AML-193 (cell line): ENCODE data around the gene MYRIP.
"Not testable (repeated sequence)": the region's sequence is repeated elsewhere in the genome, so short reads cannot be mapped to it uniquely, and the experiment has no call there.

Experiments
- DNase-seq, 2 experiments: peaks; one replicate each; lab custom pipeline; 2025; lab: John Stamatoyannopoulos, UW

Gene MYRIP

DNA sequence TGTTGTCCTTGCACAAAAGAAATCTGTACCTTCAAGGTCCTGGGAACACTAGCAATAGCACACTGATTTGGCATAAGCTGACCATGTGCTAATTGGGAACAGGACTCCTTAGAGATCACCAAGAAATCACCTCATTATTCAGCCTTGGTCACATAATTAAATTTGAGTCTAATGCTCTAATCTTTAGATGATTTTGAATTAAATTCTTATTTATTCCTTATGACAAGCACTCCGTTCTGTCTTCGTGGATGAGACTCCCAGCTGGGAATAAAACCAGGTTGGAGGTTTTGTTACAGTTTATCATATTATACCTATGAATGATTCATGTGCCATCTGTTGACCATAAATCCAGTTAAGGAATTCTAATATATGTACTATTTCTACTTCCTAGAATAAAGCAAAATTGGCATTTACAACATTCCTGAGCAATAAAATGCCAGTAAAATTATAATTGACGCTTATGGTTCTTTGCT is 162.2 kb downstream of the MYRIP start:
- DNase-seq, result no peak

DNA sequence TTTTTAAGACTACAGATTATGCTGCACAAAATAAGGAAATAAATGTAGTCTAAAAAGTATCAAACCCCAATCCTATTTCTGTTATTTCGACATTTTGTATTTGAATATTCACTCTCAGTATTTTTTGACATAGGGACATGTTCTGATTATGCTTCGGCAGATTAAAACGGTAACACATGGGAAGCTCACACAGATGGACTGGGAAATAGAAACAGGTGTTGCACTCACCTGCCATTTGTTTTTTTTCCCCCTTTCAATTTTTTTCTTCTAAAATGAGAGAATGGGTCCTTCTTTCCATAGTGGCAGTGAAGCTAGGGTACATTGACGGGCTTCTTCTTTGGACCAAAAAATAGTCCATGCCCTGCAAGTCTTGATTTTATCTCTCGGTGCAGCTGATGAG is 163.1 kb downstream of the MYRIP start:
- DNase-seq, result no peak

DNA sequence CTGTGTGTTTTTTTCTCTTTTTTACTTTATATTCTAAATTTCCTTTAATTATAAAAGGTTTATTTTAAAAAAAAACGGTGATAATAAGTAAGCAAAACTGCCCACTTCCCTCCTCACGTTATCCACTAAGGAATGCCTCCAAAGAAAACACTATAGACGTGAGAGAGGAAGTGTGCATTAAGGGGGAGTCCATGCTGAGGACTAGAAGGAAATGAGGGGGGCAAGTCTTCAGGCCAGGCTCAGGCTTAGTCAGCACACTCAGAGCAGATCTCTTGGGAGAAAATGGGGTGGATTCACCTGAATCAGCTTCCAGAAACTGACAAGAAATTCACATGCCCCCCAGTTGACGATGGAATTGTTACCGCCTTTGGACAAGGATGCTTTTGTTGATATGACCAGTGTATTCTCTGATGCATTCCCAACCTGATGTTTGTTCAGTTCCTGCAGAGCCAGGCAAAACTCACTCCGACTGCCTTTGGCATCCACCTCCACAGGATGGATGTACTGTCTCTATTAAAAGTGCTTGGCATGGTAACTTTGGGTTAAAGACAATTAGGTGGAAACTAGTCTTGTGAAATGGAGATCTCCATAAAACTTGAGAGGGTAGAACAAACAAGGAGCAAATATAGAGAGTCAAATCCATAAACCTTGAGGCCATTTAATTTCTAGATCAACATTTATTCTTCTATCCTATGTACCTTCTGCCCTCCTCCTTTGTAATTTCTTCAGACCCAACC is 167.8 kb downstream of the MYRIP start:
- DNase-seq, result no peak

DNA sequence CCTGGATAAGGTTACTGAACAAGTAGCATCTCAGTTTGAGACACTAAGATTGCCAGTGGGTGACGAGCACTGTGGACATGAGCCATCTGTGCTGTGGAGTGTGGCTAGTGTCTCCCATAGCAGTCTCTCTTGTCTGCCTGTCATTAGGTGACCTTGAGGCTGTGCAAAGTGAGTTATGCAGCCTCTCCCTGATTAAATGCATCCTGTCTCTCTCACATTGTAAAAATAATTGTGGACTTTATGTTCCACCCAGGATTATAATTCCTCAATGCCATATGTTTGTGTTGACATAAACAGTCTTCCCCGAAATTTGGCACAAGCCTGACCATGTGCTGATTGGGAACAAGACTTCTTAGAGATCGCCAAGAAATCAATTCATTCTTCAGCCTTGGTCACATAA is 168.9 kb downstream of the MYRIP start:
- no peak for DNase-seq

DNA sequence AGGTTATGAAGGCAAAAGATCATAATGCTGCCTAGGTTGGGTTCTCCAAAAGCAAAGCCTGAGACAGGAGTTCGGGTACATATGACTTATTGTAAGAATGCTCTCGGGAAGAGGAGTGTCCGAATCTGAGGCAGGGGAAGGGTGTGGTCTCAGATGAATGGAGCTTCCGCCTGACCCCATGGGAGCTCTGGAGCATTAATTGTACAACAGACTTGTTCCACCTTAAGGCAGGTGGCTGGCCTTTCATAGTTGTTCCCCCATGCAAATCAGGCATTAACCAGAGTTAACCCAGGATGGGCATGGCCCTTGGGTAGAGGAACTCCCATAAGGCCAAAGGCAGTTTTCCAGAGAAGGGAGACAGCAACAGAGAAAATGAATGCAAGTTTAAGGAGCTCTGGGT is 170.6 kb downstream of the MYRIP start:
- DNase-seq, result no peak

DNA sequence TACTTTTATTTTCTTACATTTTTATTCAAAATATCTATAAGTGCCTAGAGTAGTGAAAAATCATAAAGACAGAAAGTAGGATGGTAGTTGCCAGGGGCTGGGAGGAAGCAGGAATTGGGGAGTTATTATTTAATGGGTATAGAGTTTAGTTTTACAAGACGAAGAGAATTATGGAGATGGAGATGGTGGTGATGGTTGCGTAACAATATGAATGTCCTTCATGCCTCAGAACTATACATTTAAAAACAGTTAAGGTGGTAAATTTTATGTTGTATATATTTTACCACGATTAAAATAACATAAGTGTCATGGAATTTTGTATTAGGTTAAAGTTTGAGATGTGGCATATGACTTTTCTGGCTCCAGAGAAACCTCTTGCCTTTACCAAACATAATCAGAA is 171.4 kb downstream of the MYRIP start:
- no peak for DNase-seq

DNA sequence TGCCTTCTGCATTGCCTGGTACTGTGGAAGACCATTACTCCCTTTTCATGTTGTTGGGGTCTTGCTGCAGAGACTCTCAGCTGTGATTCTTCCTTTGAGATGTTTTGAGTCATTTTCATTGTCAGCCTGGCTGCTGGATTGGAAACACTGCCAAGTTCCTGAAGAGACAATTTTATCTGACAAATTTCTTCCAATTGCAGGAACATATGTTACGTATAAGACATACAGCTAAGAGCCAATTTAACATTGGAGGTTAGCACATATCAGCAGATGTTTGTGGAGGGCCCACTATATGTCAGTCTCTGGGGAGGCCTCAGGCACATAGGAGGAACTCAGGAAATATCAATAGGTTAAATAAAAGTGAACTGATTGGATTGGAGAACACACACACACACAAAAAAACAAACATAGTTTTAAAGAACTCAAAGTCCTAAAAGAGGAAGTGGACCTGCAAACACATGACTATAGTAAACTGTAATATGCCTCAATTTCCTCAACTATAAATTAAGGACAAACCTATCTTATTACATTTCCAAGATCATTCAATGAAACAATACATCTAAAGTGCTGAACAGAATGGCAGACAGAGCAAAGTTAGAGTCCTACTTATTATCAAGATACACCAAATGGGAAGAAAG is 172.3 kb downstream of the MYRIP start:
- DNase-seq, result no peak

DNA sequence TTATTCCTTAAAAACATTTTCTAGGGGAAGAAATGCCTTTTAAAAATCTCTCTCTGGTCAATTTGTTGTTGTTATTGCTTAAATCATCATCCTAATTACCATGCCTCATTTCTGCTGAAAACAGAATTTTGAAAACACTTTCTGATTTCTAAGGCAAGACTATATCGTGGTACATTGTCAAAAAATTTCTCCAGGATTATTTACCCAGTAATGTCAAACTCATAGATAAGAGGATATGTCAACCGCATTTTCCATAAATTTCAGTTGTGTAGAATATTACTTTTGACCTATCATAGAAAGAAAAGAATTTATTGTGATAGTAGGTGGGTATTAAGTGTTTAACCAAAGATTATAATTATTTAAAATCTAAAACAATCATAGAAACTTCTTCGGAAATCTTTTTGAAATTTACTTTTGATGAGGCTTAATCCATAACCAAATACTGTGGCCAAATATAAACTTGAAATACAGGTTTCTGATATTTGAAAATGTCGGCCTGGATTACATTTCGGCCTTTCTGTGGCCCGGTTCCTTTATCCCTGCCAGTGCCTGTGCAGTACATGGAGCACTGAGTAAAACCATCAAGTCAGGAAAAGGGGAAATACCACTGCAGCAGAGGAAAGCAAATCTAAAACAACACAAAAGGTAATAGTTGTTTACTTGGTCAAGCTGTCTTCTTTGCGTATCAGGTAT is 173.4 kb downstream of the MYRIP start:
- no peak for DNase-seq

DNA sequence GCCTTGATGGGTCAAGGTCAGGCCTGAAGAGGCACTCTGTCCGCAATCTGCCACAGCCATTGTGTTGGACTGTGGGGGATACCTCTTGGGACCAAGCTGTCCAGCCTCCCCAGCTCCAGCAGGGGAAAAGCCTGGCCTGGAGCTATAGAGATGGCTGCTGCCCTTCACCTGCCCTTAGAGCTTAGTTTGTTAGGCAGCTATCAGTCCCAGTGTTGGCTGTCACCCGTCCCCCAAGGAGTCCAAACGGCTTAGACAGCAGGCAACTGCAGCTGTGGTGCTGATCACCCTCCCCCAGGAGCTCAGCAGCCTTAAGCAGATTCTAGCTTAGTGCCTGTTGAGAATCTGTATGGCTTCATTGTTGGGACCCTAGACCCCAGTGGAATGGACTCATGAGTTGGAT is 180.3 kb downstream of the MYRIP start:
- DNase-seq, result no peak

DNA sequence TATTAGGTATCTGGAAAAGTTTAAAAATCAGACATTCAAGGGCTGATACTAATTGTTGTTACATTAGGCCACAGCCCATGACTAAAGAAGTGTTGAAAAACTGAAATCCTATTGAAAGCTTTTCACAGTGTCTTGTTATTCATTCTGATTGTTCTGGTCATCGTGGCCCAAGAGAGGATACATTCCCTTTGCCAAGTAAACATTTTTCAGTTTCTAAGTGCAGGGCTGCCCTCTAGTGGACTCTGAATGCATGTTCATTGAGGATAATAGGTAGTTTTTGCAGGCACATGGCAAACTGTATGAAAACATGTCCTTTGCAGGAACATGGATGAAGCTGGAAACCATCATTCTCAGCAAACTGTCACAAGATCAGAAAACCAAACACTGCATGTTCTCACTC is 181.1 kb downstream of the MYRIP start:
- peak; percentile 53 to 71 for DNase-seq

DNA sequence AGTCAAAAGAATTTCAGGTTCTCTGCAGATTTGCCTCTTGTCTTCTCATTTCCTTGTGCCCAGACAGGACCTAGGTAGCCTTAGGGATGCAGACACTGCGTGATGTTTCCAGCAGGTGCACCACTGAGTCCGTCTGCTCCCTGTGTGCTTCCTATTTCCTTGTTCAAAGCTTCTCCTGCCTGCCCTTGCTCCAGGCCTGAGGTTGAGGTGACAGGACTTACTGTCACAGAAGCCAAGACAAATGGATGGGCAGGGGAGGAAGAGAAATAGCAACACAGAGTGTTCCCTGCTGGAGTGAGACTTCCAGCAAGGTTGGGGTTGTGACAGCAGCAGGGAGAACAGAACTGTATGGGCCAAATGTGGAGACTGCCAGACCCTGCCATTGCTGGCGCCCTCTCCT is 199.4 kb downstream of the MYRIP start:
- DNase-seq, result no peak

DNA sequence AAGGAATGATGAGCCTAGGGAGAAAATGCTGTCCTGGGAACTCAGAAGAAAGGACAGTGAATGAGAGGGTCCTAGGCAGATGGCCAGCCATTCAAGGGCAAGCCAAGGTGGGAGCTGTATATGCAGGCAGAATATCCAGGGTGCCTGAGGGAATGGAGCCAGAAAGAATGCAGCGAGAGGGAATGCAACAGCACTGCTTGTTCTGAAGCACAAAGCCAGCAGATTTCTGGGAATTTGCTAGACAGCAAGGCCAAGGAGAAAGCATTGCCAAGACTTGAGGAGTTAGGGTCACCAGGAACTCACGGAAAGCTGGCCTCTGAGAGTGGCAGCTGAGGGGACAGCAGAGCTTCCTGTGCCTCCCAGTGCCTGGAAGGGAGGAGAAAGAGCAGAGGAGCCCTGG is 200.6 kb downstream of the MYRIP start:
- DNase-seq, result no peak

DNA sequence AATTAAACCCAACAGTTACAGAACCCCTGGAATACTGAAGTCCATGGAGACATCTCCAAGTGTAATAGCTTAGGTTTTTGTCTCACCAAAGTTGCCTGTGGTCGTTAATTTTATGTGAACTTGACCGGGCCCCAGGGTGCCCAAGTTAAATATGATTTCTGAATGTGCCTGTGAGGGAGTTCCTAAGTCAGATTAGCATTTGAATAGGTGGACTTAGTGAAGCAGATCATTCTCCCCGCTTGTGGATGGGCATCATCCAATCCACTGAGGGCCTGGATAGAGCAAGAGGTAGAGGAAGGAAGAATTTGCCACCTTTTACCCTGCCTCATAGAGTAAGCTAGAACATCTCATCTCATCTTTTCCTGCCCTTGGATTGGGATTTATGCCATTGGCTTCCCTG is 203.0 kb downstream of the MYRIP start:
- DNase-seq, result no peak

DNA sequence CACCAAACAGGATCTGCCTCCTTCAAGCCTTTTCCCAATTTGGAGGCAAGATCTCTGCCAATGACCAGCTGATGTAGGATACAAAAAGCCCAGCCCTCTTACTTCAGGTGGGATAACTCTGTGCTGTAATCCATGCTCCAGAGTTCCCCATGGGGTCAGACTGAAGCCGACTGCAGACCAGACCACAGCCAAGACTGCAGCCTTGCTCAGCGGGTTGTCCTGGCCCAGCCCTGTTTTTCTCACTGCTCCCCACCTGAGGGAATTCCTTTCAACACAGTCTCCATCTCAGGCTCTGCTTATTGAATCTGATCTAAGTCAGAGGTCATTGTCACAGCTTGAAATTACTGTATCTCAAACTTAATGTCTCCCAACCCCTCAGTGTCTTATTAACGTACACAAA is 207.0 kb downstream of the MYRIP start:
- DNase-seq, result no peak

DNA sequence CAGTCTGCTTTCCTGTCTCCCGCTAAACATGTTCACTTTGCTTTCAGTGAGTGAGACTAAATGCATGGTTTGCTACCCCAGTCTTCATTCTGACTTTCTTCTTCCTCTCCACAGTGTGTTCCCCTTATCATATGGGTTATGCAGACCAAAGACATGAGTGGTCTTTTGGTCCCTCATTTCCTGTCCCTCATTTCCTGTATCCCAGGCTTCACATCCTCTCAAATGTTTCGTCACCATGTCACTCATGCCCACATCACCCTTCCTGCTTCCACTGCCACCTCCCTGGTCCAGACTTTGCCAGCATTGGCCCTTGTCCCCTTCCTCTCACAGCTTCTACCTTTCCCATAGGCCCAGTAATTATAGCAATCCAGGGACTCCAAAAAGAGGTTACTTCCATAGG is 209.0 kb downstream of the MYRIP start:
- DNase-seq, result no peak

DNA sequence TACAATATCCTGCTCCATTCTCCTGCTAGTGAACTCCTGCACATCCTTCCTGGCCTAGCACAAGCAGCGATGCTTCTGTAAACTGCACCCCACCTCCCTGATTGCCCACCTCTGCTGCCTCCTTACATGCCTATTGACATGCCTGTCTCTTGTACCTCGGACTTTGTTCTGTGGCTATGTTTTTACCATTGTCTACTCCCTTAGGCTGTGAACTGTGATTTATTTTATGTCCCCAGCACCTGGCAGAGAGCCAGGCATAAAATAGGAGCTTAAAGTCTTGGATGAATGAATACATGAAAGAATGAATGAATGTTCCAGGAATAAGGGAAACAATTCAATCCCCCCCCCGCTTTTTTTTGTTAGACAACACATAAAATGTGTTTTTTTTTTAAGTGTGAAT is 210.0 kb downstream of the MYRIP start:
- DNase-seq, result no peak

DNA sequence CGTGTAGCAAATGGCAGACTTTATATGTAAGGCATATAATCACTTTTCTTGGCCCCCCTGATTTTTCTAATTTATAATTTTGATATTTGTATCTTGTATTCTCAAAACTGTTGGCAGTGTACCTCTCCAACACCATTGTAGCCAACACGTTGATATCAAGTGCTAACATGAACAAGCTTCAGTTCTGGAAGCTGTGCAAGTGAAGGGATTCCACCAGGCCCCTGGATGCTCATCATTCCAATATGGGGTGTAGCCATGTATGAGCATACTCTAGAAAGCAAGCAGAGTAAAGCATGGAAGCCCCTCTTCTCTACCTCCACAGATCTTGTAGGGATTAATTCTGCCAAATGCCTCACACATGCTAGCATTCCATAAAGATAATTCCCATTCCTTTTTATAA is 211.3 kb downstream of the MYRIP start:
- DNase-seq, result no peak

DNA sequence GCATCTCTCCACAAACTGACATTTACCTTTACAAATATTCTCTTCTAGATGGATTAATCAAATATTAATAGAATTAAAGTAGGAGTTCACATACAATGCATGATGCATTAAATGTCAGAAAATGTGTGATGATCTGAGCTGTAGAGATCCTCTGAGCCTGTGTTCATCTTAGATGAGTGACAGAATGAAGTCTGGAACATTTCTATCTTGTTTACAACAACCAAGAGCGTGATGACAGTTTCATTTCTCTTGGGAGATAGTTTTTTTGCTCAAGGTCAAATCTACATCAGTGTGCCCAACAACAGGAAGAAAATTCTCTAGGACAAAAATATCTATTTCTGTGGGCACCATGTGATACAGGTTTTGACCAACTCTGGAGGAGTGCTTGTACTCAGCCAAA is 211.9 kb downstream of the MYRIP start:
- no peak for DNase-seq

DNA sequence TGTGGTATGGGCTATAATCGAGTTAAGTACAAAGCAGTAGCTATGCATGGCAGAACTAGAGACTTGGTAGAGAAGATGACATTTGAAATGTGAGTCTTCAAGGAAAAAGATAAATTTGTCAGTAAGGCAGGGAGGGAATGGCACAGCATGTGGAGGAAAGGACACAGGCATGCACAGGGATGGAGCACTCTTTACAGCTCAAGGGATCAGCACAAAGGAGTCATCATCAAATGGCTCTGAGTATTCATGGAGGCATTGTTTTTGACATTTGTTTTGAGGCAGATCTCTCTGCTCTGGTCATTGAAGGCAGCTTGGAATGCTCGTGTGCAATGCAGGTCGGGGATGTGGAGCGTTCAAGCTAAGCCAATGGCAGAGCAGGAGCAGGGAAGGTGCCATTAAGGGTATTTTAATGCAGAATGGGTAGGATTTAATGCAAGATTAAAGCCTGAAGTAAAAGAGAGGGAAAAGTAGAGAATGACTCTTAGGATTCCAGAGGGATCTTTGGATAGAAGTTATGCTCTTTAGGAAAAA is 213.0 kb downstream of the MYRIP start:
- no peak for DNase-seq

DNA sequence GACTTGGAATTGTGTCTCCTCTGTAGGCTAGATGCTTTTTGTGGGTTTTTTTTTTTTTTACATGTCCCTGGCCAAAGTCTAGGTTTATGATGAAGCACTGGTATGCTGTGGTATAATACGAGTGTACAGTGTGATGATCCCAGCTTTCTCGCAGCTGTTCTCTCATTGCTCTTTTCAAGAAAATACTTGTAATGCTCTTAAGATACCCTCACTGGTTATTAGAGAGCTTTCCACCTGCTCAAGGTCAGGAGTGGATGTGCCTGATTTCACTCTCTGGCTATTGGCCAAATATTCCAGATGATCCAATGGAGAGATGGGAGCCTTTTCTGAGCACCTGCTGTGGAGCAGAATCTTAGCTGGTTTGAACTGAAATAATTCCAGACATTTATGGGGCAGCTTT is 215.1 kb downstream of the MYRIP start:
- no peak for DNase-seq

DNA sequence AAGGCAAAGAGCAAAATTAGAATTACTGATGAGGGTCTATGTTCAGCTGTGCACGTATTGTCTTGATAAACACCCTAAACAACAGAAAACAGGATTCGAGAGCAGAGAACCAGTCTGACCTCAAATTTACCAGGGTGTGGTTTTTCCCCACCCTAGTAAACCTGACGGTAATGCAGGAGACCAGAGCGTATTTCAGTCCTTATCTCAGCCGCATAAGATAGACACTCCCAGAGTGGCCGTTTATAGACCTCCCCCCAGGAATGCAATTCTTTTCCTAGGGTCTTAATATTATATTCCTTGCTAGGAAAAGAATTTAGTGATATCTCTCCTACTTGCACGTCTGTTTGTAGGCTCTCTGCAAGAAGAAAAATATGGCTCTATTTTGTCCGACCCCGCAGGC is 216.5 kb downstream of the MYRIP start:
- DNase-seq, result not testable (repeated sequence)

DNA sequence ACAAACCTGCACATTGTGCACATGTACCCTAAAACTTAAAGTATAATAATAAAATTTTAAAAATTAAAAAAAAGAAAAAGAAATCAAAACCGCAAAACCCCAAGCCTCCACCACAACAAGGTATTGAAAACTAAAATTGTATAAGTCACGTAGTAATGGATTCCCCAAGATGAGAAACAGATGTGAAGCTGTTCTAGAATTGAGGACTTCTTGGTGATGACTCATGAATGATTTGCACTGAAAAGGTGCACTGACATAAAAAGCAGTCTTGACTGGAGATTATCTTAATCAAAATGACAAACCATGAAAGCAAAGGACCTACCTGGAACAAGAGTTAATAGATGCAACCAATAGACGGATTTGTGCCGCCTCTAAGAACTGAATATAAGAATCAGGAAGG is 225.8 kb downstream of the MYRIP start:
- no peak for DNase-seq

DNA sequence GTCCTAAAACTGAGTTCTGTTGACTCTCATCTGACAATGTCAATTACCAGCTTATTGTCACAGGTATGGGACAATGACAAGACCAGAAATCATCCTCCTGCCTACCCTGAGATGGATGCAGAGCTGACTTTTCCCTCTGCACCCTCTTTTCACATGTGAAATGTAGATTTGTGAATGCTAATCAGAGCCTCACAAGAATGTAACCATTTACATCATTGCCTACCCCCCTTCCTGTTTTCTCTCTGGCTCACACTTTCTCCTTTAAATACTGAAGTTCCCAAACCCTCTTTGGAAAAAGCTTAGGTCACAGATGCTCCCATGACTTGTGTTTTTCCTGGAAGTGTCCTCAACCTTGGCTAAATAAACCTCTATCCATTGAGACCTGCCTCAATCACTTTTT is 228.2 kb downstream of the MYRIP start:
- no peak for DNase-seq
